Naive thymus-derived CD8-positive, alpha-beta T cell (primary cell): ENCODE results near the gene AP3D1. TPM values are rescaled to one million over a fixed set of nuclear protein-coding genes. Genes with fewer than 3 reads are reported as not detected.
"Not testable (repeated sequence)": the region's sequence is repeated elsewhere in the genome, so short reads cannot be mapped to it uniquely, and the experiment has no call there.

ENCODE experiments used
- ATAC-seq, 2 donors: fragments of 150-1000 bp; cut with Tn5 transposase in 1 of 2; sonication (Bioruptor Pico), chemical (Tn5 transposase) in 1 of 2; 1 replicate in 1 of 2; 2 replicates in 1 of 2; pipeline ENCODE4 v1.10.0; 2021; ENCODE audit warnings: mild to moderate bottlenecking in 2 of 2, moderate library complexity in 2 of 2
- POLR2A ChIA-PET: fragments of 350-600 bp; sonication (Branson Sonifier 250); formaldehyde crosslinking; loops from one replicate; lab custom pipeline; 2021; ENCODE audit warnings: antibody characterized with exemption; lab: Charles Lee
- DNase-seq, 10 donors: peaks; one replicate each; pipeline versions ENCODE4 v3.0.0 to v3.0.0-alpha.2; 2020 to 2022
- H3K27ac Mint-ChIP-seq, 10 donors: one replicate each; pipeline ENCODE4 v1.8.0; 2020 to 2022; ENCODE audit warnings: mild to moderate bottlenecking in 10 of 10, mixed read lengths in 10 of 10, moderate library complexity in 4 of 10, inconsistent platforms in 1 of 10
- H3K27me3 Mint-ChIP-seq, 5 donors: one replicate each; pipeline ENCODE4 v1.8.0; 2021 to 2022; ENCODE audit warnings: mixed read lengths in 5 of 5
- H3K36me3 Mint-ChIP-seq, 3 donors: one replicate each; pipeline ENCODE4 v1.8.0; 2020 to 2022; ENCODE audit warnings: mixed read lengths in 3 of 3, mild to moderate bottlenecking in 2 of 3, inconsistent platforms in 1 of 3
- H3K4me1 Mint-ChIP-seq, 4 donors: one replicate each; pipeline ENCODE4 v1.8.0; 2021 to 2022; ENCODE audit warnings: mixed read lengths in 4 of 4
- H3K4me3 Mint-ChIP-seq, 10 donors: one replicate each; pipeline ENCODE4 v1.8.0; 2020 to 2022; ENCODE audit warnings: mild to moderate bottlenecking in 10 of 10, mixed read lengths in 10 of 10, moderate library complexity in 6 of 10, inconsistent platforms in 1 of 10
- H3K9me3 Mint-ChIP-seq, 9 donors: one replicate each; pipeline ENCODE4 v1.8.0; 2020 to 2022; ENCODE audit warnings: mixed read lengths in 9 of 9, mild to moderate bottlenecking in 3 of 9, inconsistent platforms in 1 of 9, moderate library complexity in 1 of 9
- polyA plus RNA-seq, 3 donors: library from polyadenylated mRNA; unstranded; fragments of 300-500 nt; fragmentation: Illumina TruSeq; gene quantifications; one replicate each; pipeline ENCODE4 v1.2.3, GENCODE V29; 2021
- total RNA-seq, 8 experiments: library from RNA in 2 of 8; stranded (reverse) in 2 of 8; gene quantifications; one replicate each; pipeline ENCODE4 v1.2.3 and lab custom pipeline; 2021 to 2026

Gene AP3D1
- total and polyA plus RNA-seq, 5 experiments from 2014 or later, result 12.8 to 83.2 (median 45.0) TPM

GRCh38 chr19:2129892-2130770 lies 21.2 kb downstream of the AP3D1 start:
- peak overlapping the region in 2 of 10 donors; percentile 53 to 62 for H3K27ac Mint-ChIP-seq
- POLR2A ChIA-PET, result no interaction called here
- ATAC-seq (no peak), DNase-seq (no peak)
- peaks cover 0 to 52% (median 0%) of the 10 kb centered on the region in 3 donors for H3K36me3 Mint-ChIP-seq
- peaks cover 0 to 2% (median 0%) of the 10 kb centered on the region in 4 donors for H3K4me1 Mint-ChIP-seq
- no peaks in the 10 kb centered on the region for H3K9me3 Mint-ChIP-seq
- H3K27me3 Mint-ChIP-seq, result no peaks in the 10 kb centered on the region
- no peak overlapping the region for H3K4me3 Mint-ChIP-seq

GRCh38 chr19:2129486-2129885 lies 21.9 kb downstream of the AP3D1 start:
- Mint-ChIP-seq H3K36me3 (peaks cover 0 to 56% (median 0%) of the 10 kb centered on the region in 3 donors), H3K27ac (peak overlapping the region in 1 of 10 donors; percentile 62), H3K4me3 (no peak overlapping the region), H3K9me3 (no peaks in the 10 kb centered on the region), H3K4me1 (peaks cover 0 to 2% (median 0%) of the 10 kb centered on the region in 4 donors), H3K27me3 (no peaks in the 10 kb centered on the region)
- no peak for ATAC-seq
- DNase-seq, result no peak
- POLR2A ChIA-PET, result no interaction called here

DNA sequence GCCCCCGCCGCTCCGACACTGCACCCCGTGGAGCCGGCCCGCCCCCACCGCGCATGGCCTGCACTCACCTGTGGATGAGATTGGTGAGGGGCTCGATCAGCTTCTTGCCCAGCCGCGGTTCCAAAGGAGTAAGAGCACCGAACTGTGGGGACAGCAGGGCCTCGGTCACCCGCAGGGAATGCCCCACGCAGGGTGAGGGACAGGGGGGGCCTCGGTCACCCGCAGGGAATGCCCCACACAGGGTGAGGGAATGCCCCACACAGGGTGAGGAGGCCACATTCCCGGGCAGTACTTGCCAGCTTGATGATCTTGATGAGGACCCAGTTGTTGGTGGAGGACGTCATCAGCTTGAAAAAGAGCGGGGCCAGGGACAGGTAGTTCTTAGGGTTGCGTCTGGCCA lies 22.3 kb downstream of the AP3D1 start:
- no peak overlapping the region for H3K27ac Mint-ChIP-seq
- H3K9me3 Mint-ChIP-seq, result no peaks in the 10 kb centered on the region
- no peaks in the 10 kb centered on the region for H3K27me3 Mint-ChIP-seq
- peaks cover 0 to 59% (median 0%) of the 10 kb centered on the region in 3 donors for H3K36me3 Mint-ChIP-seq
- DNase-seq, result no peak
- no peak for ATAC-seq
- peaks cover 0 to 2% (median 0%) of the 10 kb centered on the region in 4 donors for H3K4me1 Mint-ChIP-seq
- POLR2A ChIA-PET, result no interaction called here
- no peak overlapping the region for H3K4me3 Mint-ChIP-seq

- H3K4me1 Mint-ChIP-seq, H3K9me3 Mint-ChIP-seq, H3K27ac Mint-ChIP-seq, ATAC-seq, H3K27me3 Mint-ChIP-seq, H3K4me3 Mint-ChIP-seq, DNase-seq, POLR2A ChIA-PET: not testable (repeated sequence)
- peaks cover 0 to 58% (median 0%) of the 10 kb centered on the region in 3 donors for H3K36me3 Mint-ChIP-seq
Measured at GRCh38 chr19:2128252-2128651, 23.1 kb downstream of the AP3D1 start.

DNA sequence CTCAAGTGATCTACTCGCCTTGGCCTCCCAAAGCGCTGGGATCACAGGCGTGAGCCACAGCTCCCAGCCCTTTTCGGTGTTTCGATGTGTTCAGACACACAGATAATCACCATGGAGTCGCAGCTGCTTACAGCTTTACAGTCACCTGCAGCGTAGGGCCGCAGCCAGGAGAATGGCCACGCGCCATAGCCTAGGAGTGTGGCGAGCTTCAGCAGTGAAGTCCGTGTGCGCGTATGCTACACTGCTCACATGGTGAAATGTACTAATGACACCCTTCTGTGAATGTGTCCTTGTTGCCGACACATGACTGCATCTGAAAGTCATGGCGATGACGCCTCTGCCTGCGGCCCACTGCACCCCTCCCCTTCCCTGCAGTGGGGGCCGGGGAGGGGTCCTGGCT lies 23.6 kb downstream of the AP3D1 start:
- POLR2A ChIA-PET, result no interaction called here
- no peak for ATAC-seq
- no peaks in the 10 kb centered on the region for H3K4me1 Mint-ChIP-seq
- no peaks in the 10 kb centered on the region for H3K27me3 Mint-ChIP-seq
- no peak overlapping the region for H3K27ac Mint-ChIP-seq
- no peaks in the 10 kb centered on the region for H3K9me3 Mint-ChIP-seq
- no peak overlapping the region for H3K4me3 Mint-ChIP-seq
- peaks cover 0 to 59% (median 0%) of the 10 kb centered on the region in 3 donors for H3K36me3 Mint-ChIP-seq
- no peak for DNase-seq

DNA sequence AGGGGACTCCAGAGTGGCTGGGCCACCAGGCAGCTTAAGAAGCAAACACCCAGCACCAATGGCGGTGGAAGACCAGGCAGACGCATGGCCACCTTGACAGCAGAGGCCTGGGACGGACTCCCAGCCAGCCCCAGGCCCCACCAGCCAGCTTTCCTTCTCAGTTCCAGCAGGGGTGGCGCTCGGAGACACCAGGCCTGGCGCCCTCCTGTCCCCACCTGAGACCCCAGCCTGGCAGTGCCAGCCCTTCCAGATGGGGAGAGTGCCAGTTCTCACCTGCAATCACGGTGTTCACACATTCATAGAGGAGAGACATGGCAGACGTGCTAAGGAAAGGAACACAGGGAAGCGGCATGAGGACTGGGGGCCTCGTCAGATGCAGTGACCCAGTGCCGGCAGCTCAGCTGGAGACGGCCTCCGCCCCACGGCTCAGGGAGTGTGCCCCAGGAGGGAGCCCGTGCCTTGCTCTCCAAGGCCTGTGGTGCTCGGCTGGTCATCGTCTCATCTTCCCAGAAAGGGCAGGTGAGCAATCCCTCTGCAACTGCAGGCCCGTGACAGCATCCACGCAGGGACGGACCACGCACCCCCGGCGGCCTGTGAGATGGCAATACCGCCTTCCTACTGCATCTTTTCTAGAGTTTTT lies 24.4 kb downstream of the AP3D1 start:
- ATAC-seq, result no peak
- POLR2A ChIA-PET, result no interaction called here
- Mint-ChIP-seq H3K9me3 (no peaks in the 10 kb centered on the region), H3K36me3 (peaks cover 0 to 55% (median 0%) of the 10 kb centered on the region in 3 donors), H3K4me1 (no peaks in the 10 kb centered on the region), H3K4me3 (no peak overlapping the region), H3K27me3 (no peaks in the 10 kb centered on the region), H3K27ac (peak overlapping the region in 1 of 10 donors; percentile 56)
- no peak for DNase-seq

DNA sequence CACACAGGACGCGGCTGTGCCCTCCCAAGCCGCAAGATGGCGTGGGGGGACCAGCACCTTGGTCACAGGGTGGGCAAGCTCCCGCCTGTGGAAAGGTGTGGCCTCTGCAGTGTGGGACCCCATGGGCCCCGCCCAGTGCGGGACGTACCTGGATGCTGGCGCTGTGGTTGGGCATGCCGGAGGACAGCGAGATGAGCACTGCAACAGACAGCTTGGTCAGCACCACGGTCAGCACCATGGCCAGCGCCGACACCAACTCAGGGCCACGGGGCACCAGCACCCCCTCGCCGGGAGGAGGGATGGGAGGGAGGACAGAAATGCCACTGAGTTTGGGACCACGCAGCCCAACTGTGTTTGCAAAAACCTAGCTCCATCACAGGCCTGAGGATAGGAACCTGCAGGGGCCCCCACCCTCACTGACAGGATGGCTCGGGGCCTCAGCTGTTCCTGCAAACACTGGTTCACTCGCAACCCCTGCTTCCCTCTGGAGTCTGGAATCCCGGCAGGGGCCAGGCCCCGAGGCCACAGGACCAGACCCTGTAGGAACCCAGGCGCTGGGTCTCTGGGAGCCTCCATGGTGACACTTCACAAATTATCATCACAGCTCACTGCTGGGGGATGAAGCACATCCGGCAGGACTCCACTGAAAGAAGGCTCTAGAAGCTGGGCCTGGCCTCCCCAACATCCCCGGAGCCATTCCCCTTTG lies 27.5 kb downstream of the AP3D1 start:
- Mint-ChIP-seq H3K4me1 (peaks cover 0 to under 1% (median 0%) of the 10 kb centered on the region in 4 donors), H3K27ac (no peak overlapping the region), H3K4me3 (no peak overlapping the region), H3K36me3 (peaks cover 0 to 66% (median 2%) of the 10 kb centered on the region in 3 donors), H3K9me3 (no peaks in the 10 kb centered on the region), H3K27me3 (no peaks in the 10 kb centered on the region)
- POLR2A ChIA-PET, result interaction anchor here (0.6 to 1.3 kb wide), 5 partner anchors 24 to 1595 kb away, joined by 3 to 4 read pairs (median 3); no protein-coding TSS in a partner anchor
- no peak for DNase-seq
- no peak for ATAC-seq

GRCh38 chr19:2122982-2123381 lies 28.4 kb downstream of the AP3D1 start:
- peaks cover 0 to 2% (median 0%) of the 10 kb centered on the region in 4 donors for H3K4me1 Mint-ChIP-seq
- H3K27me3 Mint-ChIP-seq, result no peaks in the 10 kb centered on the region
- DNase-seq (no peak), ATAC-seq (no peak)
- peaks cover 0 to 74% (median 2%) of the 10 kb centered on the region in 3 donors for H3K36me3 Mint-ChIP-seq
- H3K9me3 Mint-ChIP-seq, result no peaks in the 10 kb centered on the region
- H3K4me3 Mint-ChIP-seq, result no peak overlapping the region
- POLR2A ChIA-PET, result interaction anchor here (0.6 to 1.3 kb wide), 3 partner anchors 25 to 116 kb away, joined by 3 to 4 read pairs (median 3); no protein-coding TSS in a partner anchor
- no peak overlapping the region for H3K27ac Mint-ChIP-seq

- Mint-ChIP-seq H3K4me3 (no peak overlapping the region), H3K4me1 (peaks cover 0 to 2% (median 0%) of the 10 kb centered on the region in 4 donors), H3K27me3 (no peaks in the 10 kb centered on the region), H3K36me3 (peaks cover 0 to 71% (median 4%) of the 10 kb centered on the region in 3 donors), H3K27ac (no peak overlapping the region), H3K9me3 (no peaks in the 10 kb centered on the region)
- DNase-seq (no peak), ATAC-seq (no peak)
- POLR2A ChIA-PET, result no interaction called here
Measured at GRCh38 chr19:2122251-2122650, 29.1 kb downstream of the AP3D1 start.

- DNase-seq (no peak), ATAC-seq (no peak)
- no peak overlapping the region for H3K27ac Mint-ChIP-seq
- H3K4me3 Mint-ChIP-seq, result no peak overlapping the region
- H3K9me3 Mint-ChIP-seq, result no peaks in the 10 kb centered on the region
- H3K36me3 Mint-ChIP-seq, result peaks cover 0 to 67% (median 4%) of the 10 kb centered on the region in 3 donors
- no peaks in the 10 kb centered on the region for H3K27me3 Mint-ChIP-seq
- POLR2A ChIA-PET, result no interaction called here
- H3K4me1 Mint-ChIP-seq, result peaks cover 0 to 2% (median 0%) of the 10 kb centered on the region in 4 donors
Measured at GRCh38 chr19:2121416-2122051, 29.8 kb downstream of the AP3D1 start.

DNA sequence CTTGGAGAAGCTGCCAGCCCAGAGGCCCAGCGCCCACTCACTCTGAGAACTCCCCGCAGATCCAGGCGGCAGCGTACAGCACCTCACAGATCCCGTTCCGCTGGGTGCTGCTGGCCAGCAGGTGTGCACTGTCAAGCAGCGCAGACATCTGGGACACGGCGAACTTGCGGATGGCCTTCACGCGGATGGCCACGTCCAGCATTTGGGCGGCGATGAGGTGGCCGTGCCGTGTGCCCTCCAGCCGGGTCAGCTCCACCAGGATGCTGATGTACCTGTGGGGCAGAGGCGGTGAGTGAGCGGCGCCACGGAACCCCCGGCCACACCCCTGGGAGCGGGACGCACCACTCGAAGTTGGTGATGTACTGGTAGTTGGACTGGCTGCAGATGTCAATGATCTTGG lies 30.5 kb downstream of the AP3D1 start:
- ATAC-seq (no peak), DNase-seq (no peak)
- POLR2A ChIA-PET, result no interaction called here
- peaks cover 0 to 65% (median 6%) of the 10 kb centered on the region in 3 donors for H3K36me3 Mint-ChIP-seq
- H3K4me1 Mint-ChIP-seq, result peaks cover 0 to 2% (median 0%) of the 10 kb centered on the region in 4 donors
- H3K9me3 Mint-ChIP-seq, result no peaks in the 10 kb centered on the region
- H3K4me3 Mint-ChIP-seq, result no peak overlapping the region
- H3K27me3 Mint-ChIP-seq, result no peaks in the 10 kb centered on the region
- H3K27ac Mint-ChIP-seq, result peak overlapping the region in 1 of 10 donors; percentile 5
